NCI-H1048 (cell line): ENCODE measurements around the gene TBL1X.

Source experiments
- DNase-seq: peaks from one replicate; lab custom pipeline; 2025; lab: John Stamatoyannopoulos, UW

TBL1X gene

DNA sequence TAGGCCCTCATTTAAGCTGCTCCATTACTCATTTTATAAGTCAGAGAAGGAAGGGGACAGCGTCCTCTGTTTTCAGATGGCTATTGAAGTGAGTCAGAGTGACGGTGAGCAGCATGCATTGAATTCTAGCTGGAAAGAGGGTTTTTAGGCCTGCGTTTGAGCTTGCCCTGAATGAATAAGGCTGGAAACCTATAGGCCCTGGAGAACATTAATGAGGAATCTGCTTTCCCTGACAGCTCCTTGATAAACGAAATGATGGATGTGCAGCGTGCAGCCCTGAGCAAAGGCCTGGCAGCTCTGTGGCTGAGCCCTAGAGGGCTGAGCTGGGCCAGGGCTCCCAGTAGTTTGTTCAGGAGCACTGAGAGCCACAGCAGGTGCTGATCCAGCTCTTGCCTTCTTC lies 33.4 kb downstream of the TBL1X start:
- no peak for DNase-seq

- no peak for DNase-seq
Observed at GRCh38 chrX:9500584-9500983, 35.7 kb downstream of the TBL1X start.

DNA sequence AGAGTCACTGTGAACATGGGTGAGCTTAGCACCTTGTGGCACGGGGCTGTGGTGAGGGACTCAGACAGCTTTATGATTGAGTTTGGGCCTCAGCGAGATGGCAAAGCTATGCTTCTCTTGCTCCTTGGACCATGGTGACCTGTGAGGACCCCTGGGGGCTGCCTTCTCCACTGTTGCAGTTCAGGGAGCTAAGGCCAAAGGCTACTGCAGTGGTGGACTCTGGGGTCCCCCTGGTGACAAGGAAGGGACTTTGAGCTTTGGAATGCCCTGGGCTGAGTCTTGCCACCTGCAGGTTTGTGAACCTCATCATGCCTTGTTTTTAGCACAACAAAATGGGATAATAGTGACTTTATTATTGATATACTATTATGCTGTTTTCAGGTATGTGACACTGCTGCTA lies 36.5 kb downstream of the TBL1X start:
- DNase-seq: no peak

GRCh38 chrX:9503261-9503660 lies 38.4 kb downstream of the TBL1X start:
- DNase-seq: no peak

DNA sequence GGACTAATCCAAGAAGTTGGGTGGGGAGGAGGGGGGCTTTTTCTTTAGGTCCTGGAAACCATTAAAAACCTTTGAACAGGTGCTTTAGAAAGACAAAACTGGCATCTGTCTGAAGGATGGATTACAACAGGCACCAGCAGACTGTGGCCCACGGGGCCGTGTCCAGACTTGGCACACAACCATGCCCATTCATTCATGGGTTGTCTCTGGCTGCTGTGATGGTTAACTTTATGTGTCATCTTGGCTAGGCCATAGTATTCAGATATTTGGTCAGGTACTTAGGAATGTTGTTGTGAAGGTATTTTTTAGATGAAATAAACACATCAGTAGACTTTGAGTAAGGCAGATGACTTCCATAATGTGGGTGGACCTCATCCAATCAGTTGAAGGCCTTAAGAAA lies 45.5 kb downstream of the TBL1X start:
- DNase-seq: no peak

GRCh38 chrX:9510980-9511379 lies 46.1 kb downstream of the TBL1X start:
- no peak for DNase-seq

DNA sequence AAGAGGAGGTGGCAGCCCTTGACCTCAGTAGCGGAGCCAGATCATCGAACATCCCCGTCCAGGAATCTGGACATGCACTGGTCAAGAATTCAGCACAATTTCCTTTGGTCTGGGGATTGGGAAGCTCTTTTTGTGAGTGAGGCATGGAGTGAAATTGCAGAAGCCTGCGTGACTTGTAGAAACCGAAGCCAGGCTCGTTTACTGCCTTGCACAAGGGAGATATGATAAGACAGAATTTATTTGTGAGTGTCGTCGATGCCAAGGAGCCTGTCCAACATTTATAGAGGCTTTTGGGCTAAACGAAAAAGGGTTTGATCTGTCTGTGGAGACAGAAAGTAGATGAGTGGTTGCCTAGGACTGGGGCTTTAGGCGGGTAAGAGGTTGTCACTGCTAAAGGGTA lies 50.6 kb downstream of the TBL1X start:
- no peak for DNase-seq

- DNase-seq: no peak
Observed at GRCh38 chrX:9515973-9516538, 51.2 kb downstream of the TBL1X start.

GRCh38 chrX:9516635-9517034 lies 51.8 kb downstream of the TBL1X start:
- DNase-seq: no peak

- no peak for DNase-seq
Observed at GRCh38 chrX:9518051-9518450, 53.2 kb downstream of the TBL1X start.

GRCh38 chrX:9518889-9519288 lies 54.0 kb downstream of the TBL1X start:
- DNase-seq: no peak

GRCh38 chrX:9519546-9520216 lies 54.8 kb downstream of the TBL1X start:
- no peak for DNase-seq

- DNase-seq: no peak
Observed at GRCh38 chrX:9520217-9520590, 55.3 kb downstream of the TBL1X start.

DNA sequence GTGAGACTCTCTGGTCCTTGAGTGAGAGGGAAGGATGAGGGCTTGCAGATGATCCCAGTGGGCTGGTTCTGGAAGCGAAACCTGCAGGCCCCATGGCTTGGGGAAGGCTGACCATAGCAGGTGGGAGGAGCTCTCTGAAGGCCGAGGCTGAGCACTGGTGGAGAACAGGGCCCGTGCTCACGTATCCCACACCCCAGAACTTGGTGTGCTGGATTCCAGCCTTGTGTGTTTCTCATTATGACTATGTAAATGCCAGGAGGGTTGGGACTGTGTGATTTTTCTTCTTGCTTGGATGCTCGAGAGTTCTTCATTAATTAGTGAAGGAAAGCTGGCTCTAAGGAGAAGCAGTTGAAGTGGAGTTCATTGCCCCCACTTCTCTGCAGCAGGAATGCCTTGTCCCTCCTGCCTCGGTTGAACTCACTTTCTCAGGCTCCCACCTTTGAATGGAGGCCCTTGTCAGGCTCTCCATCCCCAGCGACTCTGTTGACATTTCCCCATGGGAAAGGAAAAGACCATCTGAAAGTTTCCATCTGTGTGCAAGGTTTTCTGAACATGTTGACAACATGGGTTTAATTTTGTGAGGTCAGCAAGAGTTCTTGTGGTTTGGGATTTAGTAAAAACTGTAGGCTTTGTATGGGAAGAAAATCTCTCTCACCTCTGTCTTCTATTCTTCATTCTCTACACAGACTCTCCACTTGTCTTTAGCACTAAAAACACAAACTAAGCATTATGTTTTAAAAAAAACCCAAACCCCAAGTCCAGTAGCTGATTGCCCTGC lies 57.7 kb downstream of the TBL1X start:
- DNase-seq: no peak

- DNase-seq: no peak
Observed at GRCh38 chrX:9525511-9526248, 60.8 kb downstream of the TBL1X start.

- DNase-seq: no peak
Observed at GRCh38 chrX:9526965-9527364, 62.1 kb downstream of the TBL1X start.

DNA sequence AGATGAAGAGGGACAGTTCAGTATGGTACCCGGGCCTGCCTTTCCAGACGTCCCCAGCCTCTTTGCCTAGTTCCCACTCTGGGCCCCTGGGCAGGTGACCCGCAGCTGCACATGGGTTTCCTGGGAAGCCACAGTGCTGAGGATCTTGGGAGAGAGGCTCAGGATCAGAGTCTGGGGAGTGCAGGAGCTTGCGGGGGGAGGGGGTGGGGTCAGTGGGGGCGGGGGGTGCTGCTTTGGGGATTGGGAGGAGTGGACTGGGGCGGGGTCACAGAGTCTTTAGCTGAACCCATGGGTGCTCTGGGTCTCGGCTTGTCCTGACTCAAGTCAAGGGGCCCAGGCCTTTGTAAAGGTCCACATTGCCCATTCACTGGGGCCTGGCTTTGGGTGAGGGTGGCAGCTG lies 63.6 kb downstream of the TBL1X start:
- no peak for DNase-seq

DNA sequence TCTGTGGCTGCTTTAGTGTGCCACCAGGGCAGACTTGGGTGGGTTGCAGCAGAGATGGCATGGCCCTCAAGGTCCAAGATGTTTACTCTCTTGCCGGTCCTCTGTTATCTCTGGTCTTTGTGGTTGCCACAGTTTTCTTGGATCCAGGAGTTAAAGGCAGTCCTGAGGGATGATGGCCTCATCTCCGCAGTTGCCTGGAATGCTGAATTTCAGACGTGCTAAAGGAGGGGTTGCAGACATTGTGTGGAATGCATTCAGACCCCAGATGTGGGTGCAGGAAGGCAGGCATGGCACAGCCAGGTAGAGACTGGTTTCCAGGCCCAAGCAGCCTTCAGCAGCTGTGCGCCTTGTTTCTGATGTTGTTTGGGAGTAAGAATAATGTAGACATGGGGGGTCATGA lies 64.4 kb downstream of the TBL1X start:
- no peak for DNase-seq

- DNase-seq: no peak
Observed at GRCh38 chrX:9530848-9531274, 66.0 kb downstream of the TBL1X start.

DNA sequence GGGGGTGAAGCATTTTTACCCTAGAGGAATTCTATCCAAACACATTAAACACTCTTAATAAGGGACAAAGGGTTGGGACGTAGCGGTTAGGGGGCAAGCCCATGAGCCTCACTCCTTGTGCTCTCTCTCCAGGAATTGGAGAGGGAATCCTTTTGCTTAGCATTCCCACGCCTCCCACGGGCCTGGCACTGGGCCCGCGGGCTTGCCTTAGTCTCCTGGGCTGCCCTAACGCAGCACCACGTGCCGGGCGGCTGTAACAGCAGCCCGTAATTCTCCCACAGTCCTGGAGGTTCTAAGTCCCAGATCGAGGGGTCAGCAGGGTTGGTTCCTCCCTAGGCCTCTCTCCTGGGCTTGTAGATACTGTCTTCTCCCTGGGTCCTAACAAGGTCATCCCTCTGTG lies 67.5 kb downstream of the TBL1X start:
- no peak for DNase-seq

- DNase-seq: no peak
Observed at GRCh38 chrX:9533611-9534010, 68.8 kb downstream of the TBL1X start.

- no peak for DNase-seq
Observed at GRCh38 chrX:9534686-9535085, 69.8 kb downstream of the TBL1X start.

DNA sequence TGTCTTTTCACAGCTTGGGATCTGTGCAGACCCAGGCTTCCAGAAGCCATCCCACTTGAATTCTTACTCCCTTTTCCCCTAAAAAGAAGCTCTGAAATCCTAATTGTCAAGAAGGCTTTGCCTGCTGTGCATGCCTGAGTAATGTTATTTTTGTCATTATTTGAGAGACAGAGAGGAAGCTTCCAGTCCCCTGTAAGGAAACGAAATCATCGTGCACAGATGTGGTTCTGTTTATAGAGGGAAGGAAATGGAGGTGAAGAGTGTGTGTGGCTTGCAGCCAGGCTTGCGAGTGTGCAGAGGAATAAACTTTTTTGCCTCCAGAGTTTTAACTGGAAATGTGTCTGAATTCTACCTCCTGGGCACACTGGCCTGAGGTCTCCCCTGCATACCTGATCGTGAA lies 70.2 kb downstream of the TBL1X start:
- no peak for DNase-seq
